Activated naive CD4-positive, alpha-beta T cell treated with anti-CD3 and anti-CD28 coated beads for 36 hours (primary cell): ENCODE data around the gene GRIN1. TPM values are rescaled to one million over a fixed set of nuclear protein-coding genes. Genes with fewer than 3 reads are reported as not detected.
A peak's percentile ranks its signal among the peaks of the same experiment; 100 is the strongest.

Experiments used
- CTCF ChIA-PET: fragments of 350-600 bp; sonication (Branson Sonifier 250); formaldehyde crosslinking; loops from one replicate; lab custom pipeline; 2021; ENCODE audit warnings: antibody characterized with exemption; lab: Charles Lee
- DNase-seq: peaks from one replicate; pipeline ENCODE4 v3.0.0-alpha.2; 2020
- H3K27ac Mint-ChIP-seq: one replicate; pipeline ENCODE4 v1.8.0; 2021; ENCODE audit warnings: mild to moderate bottlenecking, mixed read lengths
- H3K27me3 Mint-ChIP-seq: one replicate; pipeline ENCODE4 v1.8.0; 2021; ENCODE audit warnings: low read depth, mixed read lengths
- H3K36me3 Mint-ChIP-seq: one replicate; pipeline ENCODE4 v1.8.0; 2021; ENCODE audit warnings: low read depth, mixed read lengths
- H3K4me1 Mint-ChIP-seq: one replicate; pipeline ENCODE4 v1.8.0; 2021; ENCODE audit warnings: low read depth, mixed read lengths
- H3K4me3 Mint-ChIP-seq: one replicate; pipeline ENCODE4 v1.8.0; 2021; ENCODE audit warnings: mild to moderate bottlenecking, moderate library complexity, mixed read lengths
- H3K9me3 Mint-ChIP-seq: one replicate; pipeline ENCODE4 v1.8.0; 2021; ENCODE audit warnings: mixed read lengths
- intact Hi-C: fragments of 100-400 bp; cut with micrococcal nuclease; formaldehyde crosslinking; loops from one replicate; pipeline ENCODE4 v1.15.1; 2023
- total RNA-seq, 2 experiments: library from RNA; stranded (reverse); gene quantifications; one replicate each; pipeline ENCODE4 v1.2.3, GENCODE V29; 2021

GRIN1 gene
- total RNA-seq, 2 experiments from 2014 or later: 0.35 TPM; not detected in 1

GRCh38 chr9:137167277-137167746, 28.4 kb downstream of the GRIN1 start:
- no peak overlapping the region for H3K27ac Mint-ChIP-seq
- CTCF ChIA-PET: no interaction called here
- DNase-seq: no peak
- no peak overlapping the region for H3K4me3 Mint-ChIP-seq
- no peaks in the 10 kb centered on the region for H3K36me3 Mint-ChIP-seq
- H3K27me3 Mint-ChIP-seq: peaks cover 26% of the 10 kb centered on the region
- intact Hi-C loops: no loop called here
- no peaks in the 10 kb centered on the region for H3K9me3 Mint-ChIP-seq
- H3K4me1 Mint-ChIP-seq: peaks cover 1% of the 10 kb centered on the region

- no peak overlapping the region for H3K4me3 Mint-ChIP-seq
- no peak overlapping the region for H3K27ac Mint-ChIP-seq
- peaks cover 1% of the 10 kb centered on the region for H3K4me1 Mint-ChIP-seq
- CTCF ChIA-PET: no interaction called here
- no peaks in the 10 kb centered on the region for H3K9me3 Mint-ChIP-seq
- intact Hi-C loops: no loop called here
- H3K27me3 Mint-ChIP-seq: peaks cover 26% of the 10 kb centered on the region
- no peak for DNase-seq
- H3K36me3 Mint-ChIP-seq: no peaks in the 10 kb centered on the region
Observed at GRCh38 chr9:137167747-137168572, 29.0 kb downstream of the GRIN1 start.

GRCh38 chr9:137168573-137168903, 29.6 kb downstream of the GRIN1 start:
- CTCF ChIA-PET: no interaction called here
- Mint-ChIP-seq H3K27ac (no peak overlapping the region), H3K36me3 (no peaks in the 10 kb centered on the region), H3K9me3 (no peaks in the 10 kb centered on the region), H3K4me1 (peaks cover 4% of the 10 kb centered on the region), H3K4me3 (no peak overlapping the region), H3K27me3 (peaks cover 27% of the 10 kb centered on the region)
- no peak for DNase-seq
- intact Hi-C loops: no loop called here

- Mint-ChIP-seq H3K4me1 (peaks cover 4% of the 10 kb centered on the region), H3K27ac (no peak overlapping the region), H3K4me3 (peak overlapping the region; percentile 45), H3K27me3 (peaks cover 25% of the 10 kb centered on the region), H3K9me3 (no peaks in the 10 kb centered on the region), H3K36me3 (no peaks in the 10 kb centered on the region)
- intact Hi-C loops: no loop called here
- CTCF ChIA-PET: no interaction called here
- no peak for DNase-seq
Observed at GRCh38 chr9:137168904-137169856, 30.2 kb downstream of the GRIN1 start.

GRCh38 chr9:137169896-137170358, 31.0 kb downstream of the GRIN1 start, which contains the start of gene LRRC26:
Gene LRRC26 (minus strand): TSS chr9:137170051. CDS start chr9:137169943, 108 bp downstream.
- Mint-ChIP-seq H3K4me1 (peaks cover 7% of the 10 kb centered on the region), H3K9me3 (no peaks in the 10 kb centered on the region), H3K4me3 (peak within 1 kb of the TSS; percentile 45), H3K36me3 (no peaks in the 10 kb centered on the region), H3K27me3 (peaks cover 24% of the 10 kb centered on the region), H3K27ac (no peak within 1 kb of the TSS)
- CTCF ChIA-PET: no interaction called here
- intact Hi-C loops: loop anchor here (2.0 to 5.0 kb wide), 2 partner anchors 43 to 119 kb away; no protein-coding TSS in a partner anchor
- no peak for DNase-seq

GRCh38 chr9:137170486-137171148, 31.7 kb downstream of the GRIN1 start:
- H3K4me3 Mint-ChIP-seq: no peak overlapping the region
- DNase-seq: no peak
- no peak overlapping the region for H3K27ac Mint-ChIP-seq
- H3K36me3 Mint-ChIP-seq: no peaks in the 10 kb centered on the region
- H3K27me3 Mint-ChIP-seq: peaks cover 24% of the 10 kb centered on the region
- H3K9me3 Mint-ChIP-seq: no peaks in the 10 kb centered on the region
- CTCF ChIA-PET: interaction anchor here (0.6 kb wide), 2 partner anchors 43 to 250 kb away, joined by 3 read pairs; no protein-coding TSS in a partner anchor
- intact Hi-C loops: loop anchor here (2.0 to 5.0 kb wide), 2 partner anchors 43 to 120 kb away; no protein-coding TSS in a partner anchor
- H3K4me1 Mint-ChIP-seq: peaks cover 8% of the 10 kb centered on the region

- Mint-ChIP-seq H3K4me1 (peaks cover 9% of the 10 kb centered on the region), H3K4me3 (no peak overlapping the region), H3K9me3 (no peaks in the 10 kb centered on the region), H3K27ac (no peak overlapping the region), H3K36me3 (no peaks in the 10 kb centered on the region), H3K27me3 (peaks cover 24% of the 10 kb centered on the region)
- no peak for DNase-seq
- intact Hi-C loops: loop anchor here (2.0 to 5.0 kb wide), 2 partner anchors 44 to 121 kb away; no protein-coding TSS in a partner anchor
- CTCF ChIA-PET: interaction anchor here (0.6 to 1.5 kb wide), 4 partner anchors 18 to 249 kb away, joined by 3 to 4 read pairs (median 3); no protein-coding TSS in a partner anchor
Observed at GRCh38 chr9:137171149-137171900, 32.4 kb downstream of the GRIN1 start.

GRCh38 chr9:137172901-137173795, 34.2 kb downstream of the GRIN1 start:
- Mint-ChIP-seq H3K4me3 (no peak overlapping the region), H3K36me3 (peaks cover 2% of the 10 kb centered on the region), H3K4me1 (peaks cover 8% of the 10 kb centered on the region), H3K27me3 (peaks cover 17% of the 10 kb centered on the region), H3K9me3 (no peaks in the 10 kb centered on the region), H3K27ac (no peak overlapping the region)
- CTCF ChIA-PET: interaction anchor here (1.5 kb wide), 1 partner anchor 63 kb away, joined by 4 read pairs; no protein-coding TSS in a partner anchor
- intact Hi-C loops: loop anchor here (2.0 to 5.0 kb wide), 2 partner anchors 16 to 46 kb away; no protein-coding TSS in a partner anchor
- no peak for DNase-seq

- Mint-ChIP-seq H3K27ac (no peak overlapping the region), H3K4me1 (peaks cover 8% of the 10 kb centered on the region), H3K4me3 (no peak overlapping the region), H3K36me3 (peaks cover 2% of the 10 kb centered on the region), H3K27me3 (peaks cover 14% of the 10 kb centered on the region), H3K9me3 (no peaks in the 10 kb centered on the region)
- CTCF ChIA-PET: interaction anchor here (0.6 kb wide), 1 partner anchor 53 kb away, joined by 4 read pairs; no protein-coding TSS in a partner anchor
- DNase-seq: no peak
- intact Hi-C loops: loop anchor here (2.0 to 5.0 kb wide), 2 partner anchors 17 to 47 kb away; no protein-coding TSS in a partner anchor
Observed at GRCh38 chr9:137173796-137174664, 35.1 kb downstream of the GRIN1 start.
